ENCODE measurements around the gene LCE2D. TPM values are rescaled to one million over a fixed set of nuclear protein-coding genes. Genes with fewer than 3 reads are reported as not detected.
"Not testable (repeated sequence)": the region's sequence is repeated elsewhere in the genome, so short reads cannot be mapped to it uniquely, and the experiment has no call there.

LCE2D gene, protein sequence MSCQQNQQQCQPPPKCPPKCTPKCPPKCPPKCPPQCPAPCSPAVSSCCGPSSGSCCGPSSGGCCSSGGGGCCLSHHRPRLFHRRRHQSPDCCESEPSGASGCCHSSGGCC
- not detected in 2 replicates for total RNA-seq

DNA sequence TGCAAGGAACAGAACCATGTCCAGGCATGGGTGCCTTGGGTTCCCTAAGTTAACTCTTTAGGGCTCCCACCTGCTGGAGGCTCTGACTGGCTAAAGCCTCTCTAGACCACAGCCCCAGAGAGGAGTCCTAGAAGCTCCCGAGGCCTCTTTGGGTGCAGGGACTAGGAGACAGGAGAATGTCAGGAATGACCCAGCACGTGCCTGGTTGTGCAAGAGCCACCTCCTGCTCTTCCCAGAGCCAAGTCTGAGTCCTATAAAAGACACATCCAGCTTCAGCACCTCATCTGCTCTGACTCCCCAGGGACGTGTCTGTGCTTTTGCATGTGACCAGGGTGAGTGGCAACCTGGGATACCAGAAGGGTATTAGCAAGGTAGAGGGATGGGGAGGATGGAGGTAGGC is at the start of gene LCE2D:
LCE2D (plus strand) TSS at position 283 of the 400 bp plus-strand sequence. CDS start 726 bp downstream, outside the sequence.
- no peak for DNase-seq (ENCODE audit: extremely low read depth, low read depth, low spot score)

DNA sequence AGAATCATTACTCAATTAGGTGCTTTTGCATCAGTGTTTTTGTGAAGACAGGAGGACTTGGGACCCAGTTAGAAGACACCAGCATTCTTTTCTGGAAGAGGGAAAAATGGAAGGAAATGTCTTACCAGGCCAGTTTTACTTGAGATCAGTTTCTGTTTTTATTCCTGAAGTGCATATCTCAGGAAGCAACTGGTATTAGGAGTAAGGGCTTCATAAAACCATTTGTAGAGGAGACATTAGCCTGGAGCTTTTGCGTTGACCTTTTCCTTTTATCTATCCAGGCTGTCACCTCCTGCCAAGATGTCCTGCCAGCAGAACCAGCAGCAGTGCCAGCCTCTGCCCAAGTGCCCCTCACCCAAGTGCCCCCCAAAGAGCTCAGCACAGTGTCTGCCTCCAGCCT is 49.7 kb upstream of the LCE2D start, which contains the start of gene LCE3B:
LCE3B (plus strand) TSS at position 301 of the 400 bp plus-strand sequence; CDS start at position 301, 0 bp downstream.
- no peak for DNase-seq (ENCODE audit: extremely low read depth, low read depth, low spot score)

DNA sequence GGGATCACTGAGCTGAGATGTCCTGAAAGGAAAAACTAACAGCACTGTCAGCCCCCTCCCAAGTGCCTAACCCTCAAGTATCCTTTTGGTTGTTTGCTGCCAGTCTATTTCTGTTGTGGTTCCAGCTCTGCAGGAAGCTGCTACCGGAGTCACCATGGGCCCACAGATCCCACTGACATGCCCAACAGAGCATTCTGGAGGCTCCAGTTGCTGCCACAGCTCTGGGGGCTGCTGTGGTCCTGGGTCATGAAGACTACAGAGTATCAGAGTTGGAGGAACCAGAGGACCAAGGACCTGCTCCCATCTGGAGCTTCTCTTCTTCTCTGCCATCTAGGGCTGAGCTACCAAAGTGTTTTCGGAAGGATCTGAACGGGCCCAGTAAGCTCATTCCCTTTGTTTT is 41.2 kb upstream of the LCE2D start:
- no peak for DNase-seq (ENCODE audit: extremely low read depth, low read depth, low spot score)

GRCh38 chr1:152622803-152623202 is 40.4 kb upstream of the LCE2D start, which contains the start of gene LCE3A:
LCE3A (minus strand) TSS chr1:152623103; CDS start chr1:152623103, 0 bp downstream.
- no peak for DNase-seq (ENCODE audit: extremely low read depth, low read depth, low spot score)

DNA sequence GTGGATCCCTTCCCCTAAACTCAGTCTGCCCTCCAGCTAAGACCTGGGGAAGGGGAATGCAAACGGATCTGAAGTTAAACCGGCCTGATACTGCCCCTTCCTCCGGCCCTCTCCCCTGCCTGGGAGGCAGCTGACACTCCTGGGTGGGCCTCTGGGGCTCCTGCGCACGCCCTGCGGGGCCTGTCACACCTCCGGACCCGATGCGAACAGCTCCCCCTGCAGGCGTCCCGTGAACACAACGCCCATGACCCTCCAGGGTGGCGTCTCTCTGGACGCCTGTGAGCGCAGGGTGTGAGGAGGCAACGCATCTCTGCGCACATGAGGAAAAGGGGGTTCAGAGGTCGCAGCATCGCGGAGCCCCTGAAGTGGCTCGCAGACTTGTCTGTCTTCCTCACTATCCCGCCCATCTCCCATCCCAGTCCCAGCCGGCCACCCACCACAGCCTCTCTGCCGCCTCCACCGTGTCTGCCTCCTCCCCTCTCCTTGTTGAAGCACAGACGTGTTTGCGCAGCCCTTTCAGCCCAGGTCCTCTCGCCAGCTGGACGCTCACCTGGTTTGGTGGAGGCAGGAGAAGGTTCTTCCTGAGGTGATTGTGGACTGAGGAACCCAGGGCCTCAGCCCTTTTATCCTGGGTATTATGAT is 39.9 kb upstream of the LCE2D start:
- DNase-seq (ENCODE audit: extremely low read depth, low read depth, low spot score), result no peak

DNA sequence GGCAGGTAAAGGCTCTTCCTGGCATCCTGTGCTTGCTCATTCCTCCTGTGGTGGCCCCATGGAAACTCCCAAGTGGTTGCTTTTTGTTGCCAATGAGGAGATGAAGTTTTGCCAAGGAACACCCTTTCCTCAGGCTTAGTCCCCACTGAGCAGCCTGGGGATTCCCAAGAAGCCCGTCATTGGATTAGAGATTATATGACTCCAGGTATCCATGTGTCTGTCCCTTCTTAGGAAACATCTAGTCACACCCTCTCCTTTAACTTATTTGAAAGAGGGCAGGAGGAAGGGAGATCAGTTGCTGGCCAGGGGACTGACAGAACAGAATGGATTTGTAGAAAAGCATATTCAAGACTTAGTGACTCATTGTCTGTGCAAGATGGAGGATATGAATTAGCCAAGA is 36.4 kb upstream of the LCE2D start:
- DNase-seq (ENCODE audit: extremely low read depth, low read depth, low spot score), result no peak

DNA sequence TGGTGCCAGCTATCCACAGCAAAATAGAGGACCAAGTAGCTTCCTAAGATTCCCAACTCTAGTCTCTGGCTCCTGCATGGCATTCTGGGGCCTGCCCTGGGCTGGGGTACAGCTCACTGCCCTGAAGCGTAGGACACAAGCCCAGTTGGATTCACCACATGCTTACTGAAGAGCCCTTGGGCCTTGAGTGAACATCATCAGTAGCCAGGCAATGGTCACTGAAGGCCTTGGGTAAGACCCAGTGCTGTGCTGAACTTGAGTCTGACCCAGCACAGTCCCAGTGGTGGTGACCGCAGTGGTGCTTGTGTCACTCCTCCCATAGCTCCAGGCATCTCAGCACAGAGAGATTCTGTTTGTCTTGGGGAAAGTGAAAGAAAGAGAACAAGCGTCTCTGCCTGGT is 32.6 kb upstream of the LCE2D start:
- no peak for DNase-seq (ENCODE audit: extremely low read depth, low read depth, low spot score)

GRCh38 chr1:152640351-152640750 is 22.8 kb upstream of the LCE2D start:
- no peak for DNase-seq (ENCODE audit: extremely low read depth, low read depth, low spot score)

- DNase-seq (ENCODE audit: extremely low read depth, low read depth, low spot score), result no peak
Measured at GRCh38 chr1:152643945-152644344, 19.2 kb upstream of the LCE2D start.

GRCh38 chr1:152645146-152645545 is 18.0 kb upstream of the LCE2D start:
- DNase-seq (ENCODE audit: extremely low read depth, low read depth, low spot score), result no peak

DNA sequence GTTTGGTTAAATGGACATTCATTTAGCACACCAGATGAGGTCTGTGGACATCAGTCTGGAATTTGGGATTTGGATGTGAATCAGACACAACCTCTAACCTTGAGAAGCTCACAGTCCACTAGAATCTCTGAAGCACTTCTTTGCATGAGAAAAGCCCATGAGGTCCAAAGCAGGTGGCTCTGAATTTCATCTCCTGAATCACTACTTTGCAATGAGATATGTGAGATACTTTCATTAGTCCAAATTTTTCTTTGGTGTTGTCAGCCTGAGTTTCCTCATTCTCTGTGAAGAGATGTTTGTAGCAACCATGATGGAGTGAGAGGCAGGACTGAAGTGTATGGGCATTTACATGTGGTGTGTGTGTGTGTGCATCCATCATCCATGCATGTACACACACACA is 16.5 kb upstream of the LCE2D start:
- no peak for DNase-seq (ENCODE audit: extremely low read depth, low read depth, low spot score)

DNA sequence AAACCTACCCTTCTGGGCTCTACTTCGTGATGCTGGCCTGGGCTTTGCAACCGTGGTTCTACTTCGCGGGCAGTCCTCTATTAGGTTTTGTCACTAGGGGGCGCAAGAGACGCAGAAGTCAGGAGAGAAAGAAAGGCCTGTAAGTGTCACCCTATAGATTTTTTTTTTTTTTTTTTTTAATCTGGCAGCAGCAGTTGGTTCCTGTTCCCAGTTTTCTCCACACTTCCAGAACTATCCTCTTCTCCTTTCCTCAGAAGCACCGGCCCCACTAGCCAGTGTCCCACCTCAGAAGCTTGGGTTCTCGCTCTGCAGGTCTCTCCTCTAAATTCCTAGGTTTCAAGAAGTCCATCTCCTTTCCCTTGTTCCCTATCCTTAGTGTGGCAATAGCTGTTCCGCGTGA is 9.1 kb upstream of the LCE2D start:
- DNase-seq (ENCODE audit: extremely low read depth, low read depth, low spot score), result no peak

GRCh38 chr1:152656459-152656858 is 6.7 kb upstream of the LCE2D start:
- DNase-seq (ENCODE audit: extremely low read depth, low read depth, low spot score), result no peak

DNA sequence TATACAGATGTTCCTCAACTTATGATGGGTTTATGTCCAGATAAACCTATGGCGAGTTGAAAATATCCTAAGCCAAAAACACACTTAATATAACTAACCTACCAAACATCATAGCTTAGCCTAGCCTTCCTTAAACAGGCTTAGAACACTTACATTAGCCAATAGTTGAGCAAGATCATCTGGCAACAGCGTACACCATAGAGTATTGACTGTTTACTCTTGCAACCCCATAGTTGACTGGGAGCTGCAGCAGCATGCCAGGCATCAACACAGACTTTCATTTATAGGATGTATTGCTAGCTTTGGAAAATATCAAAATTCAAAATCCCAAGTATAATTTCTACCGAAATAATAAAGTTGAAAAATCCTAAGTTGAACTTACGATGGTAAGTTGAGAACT is 5.5 kb upstream of the LCE2D start:
- no peak for DNase-seq (ENCODE audit: extremely low read depth, low read depth, low spot score)

DNA sequence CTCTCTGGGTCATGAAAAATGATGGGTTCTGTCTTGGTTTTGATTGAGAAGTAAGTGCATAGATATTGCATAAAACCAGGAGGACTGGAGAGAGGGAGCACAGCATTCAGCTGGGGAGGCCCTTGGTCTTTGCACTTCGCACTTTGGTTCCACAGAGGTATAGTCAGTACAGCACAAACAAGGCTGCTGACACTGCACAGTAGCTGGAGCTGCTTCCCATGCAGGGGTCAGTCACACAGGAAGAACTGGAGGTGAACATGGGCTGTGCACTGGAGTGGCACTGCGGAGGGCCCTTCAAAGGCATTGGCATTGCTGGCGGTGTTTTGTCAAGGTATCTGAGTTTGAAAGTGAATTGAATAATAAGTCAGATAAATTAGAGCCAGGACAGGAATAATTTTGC is 4.5 kb upstream of the LCE2D start:
- no peak for DNase-seq (ENCODE audit: extremely low read depth, low read depth, low spot score)

DNA sequence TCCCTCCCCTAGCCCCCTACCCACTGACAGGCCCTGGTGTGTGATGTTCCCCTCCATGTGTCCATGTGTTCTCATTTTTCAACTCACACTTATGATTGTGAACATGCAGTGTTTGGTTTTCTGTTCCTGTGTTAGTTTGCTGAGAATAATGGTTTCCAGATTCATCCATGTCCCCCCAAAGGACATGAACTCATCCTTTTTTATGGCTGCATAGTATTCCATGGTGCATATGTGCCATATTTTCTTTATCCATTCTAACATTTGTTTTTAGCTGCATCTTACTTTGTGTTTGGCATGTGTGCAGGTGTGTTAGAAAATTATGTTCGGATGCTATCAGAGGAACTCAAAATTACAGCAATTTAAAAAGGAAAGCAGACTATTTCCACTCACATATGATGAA is 3.0 kb downstream of the LCE2D start:
- DNase-seq (ENCODE audit: extremely low read depth, low read depth, low spot score), result not testable (repeated sequence)

DNA sequence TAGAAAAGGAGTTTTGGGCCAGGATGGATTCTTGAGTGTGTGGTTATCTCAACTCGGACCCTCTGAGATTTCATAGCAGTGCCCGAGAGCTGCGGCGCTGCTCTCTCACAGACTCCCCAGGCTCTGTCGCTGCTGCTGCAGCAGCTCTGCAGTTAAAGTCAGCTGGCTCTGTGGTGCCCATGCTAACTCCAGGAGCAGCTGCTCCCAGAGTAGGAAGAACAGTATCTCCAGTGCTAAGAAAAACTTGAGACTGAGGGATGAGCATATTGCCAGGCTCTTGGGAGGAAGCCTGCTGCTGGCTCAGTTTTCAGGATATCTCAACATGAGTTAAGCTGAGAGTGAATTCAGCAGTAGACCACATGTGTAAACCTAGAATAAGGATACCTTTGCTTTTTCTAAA is 4.5 kb downstream of the LCE2D start:
- no peak for DNase-seq (ENCODE audit: extremely low read depth, low read depth, low spot score)

DNA sequence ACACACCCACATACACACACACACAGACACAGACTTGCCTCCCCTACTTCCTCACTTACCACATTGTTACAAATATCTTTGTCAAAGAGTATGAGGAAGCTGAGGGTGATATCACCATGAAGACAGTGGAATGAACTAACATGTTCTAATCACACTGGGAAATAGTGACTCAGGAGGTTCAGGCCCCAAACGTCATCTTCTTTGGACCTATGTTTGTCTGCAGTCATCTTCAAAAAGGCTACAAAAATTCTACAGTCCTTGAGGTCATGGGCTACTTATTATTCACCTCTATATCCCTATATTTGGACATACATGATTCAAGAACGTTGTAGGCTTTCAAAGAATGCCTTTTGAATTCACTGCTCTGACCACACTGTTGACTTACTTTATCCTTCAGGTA is 9.8 kb downstream of the LCE2D start:
- DNase-seq (ENCODE audit: extremely low read depth, low read depth, low spot score), result no peak

- DNase-seq (ENCODE audit: extremely low read depth, low read depth, low spot score), result not testable (repeated sequence)
Measured at GRCh38 chr1:152674983-152675382, 11.8 kb downstream of the LCE2D start, which contains the start of gene LCE2C. LCE2C (plus strand) TSS chr1:152675279; CDS start chr1:152676016, 737 bp downstream.

DNA sequence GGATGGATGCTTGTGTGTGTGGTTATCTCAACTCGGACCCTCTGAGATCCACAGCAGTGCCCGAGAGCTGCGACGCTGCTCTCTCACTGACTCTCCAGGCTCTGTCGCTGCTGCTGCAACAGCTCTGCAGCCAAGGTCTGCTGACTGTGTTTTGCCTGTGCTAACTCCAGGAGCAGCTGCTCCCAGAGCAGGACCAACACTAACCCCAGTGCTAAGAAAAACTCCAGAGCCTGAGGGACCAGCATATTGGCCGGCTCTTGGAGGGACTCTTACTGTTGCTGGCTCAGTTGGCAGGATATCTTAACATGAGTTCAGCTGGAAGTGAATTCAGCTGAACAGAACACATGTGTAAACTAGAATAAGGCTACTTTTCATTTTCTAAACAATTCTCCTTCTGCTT is 16.3 kb downstream of the LCE2D start:
- no peak for DNase-seq (ENCODE audit: extremely low read depth, low read depth, low spot score)

GRCh38 chr1:152681616-152682015 is 18.4 kb downstream of the LCE2D start:
- DNase-seq (ENCODE audit: extremely low read depth, low read depth, low spot score), result no peak

GRCh38 chr1:152683846-152684245 is 20.7 kb downstream of the LCE2D start:
- no peak for DNase-seq (ENCODE audit: extremely low read depth, low read depth, low spot score)

- not testable (repeated sequence) for DNase-seq (ENCODE audit: extremely low read depth, low read depth, low spot score)
Measured at GRCh38 chr1:152685823-152686222, 22.6 kb downstream of the LCE2D start, which contains the start of gene LCE2B. LCE2B (plus strand) TSS chr1:152686123; CDS start chr1:152686844, 721 bp downstream.
